Heart left ventricle (tissue), 13 donors: ENCODE measurements around the gene ZNF69.

Source experiments
- POLR2A ChIP-seq, 2 donors: fragments of 450-650 bp; IDR thresholded peaks; one replicate each; pipeline ENCODE4 v1.6.1; 2017; ENCODE audit warnings: antibody characterized with exemption in 2 of 2, mild to moderate bottlenecking in 2 of 2, moderate library complexity in 2 of 2
- TF ChIP-seq, protein P1 (sequence below), 12 donors: fragments of 200-600 bp; sonication (generic) in 4 of 12; IDR thresholded peaks; one replicate each; pipeline versions ENCODE4 v1.5.0 to v1.8.0; 2018 to 2022; ENCODE audit warnings: antibody characterized with exemption in 12 of 12, mild to moderate bottlenecking in 5 of 12
- donor health status: ischemic (EF 13 %, LVEDD 7.1; RV severe dilation, severe dysfunction).
- donor health status: DM: no; HTN: yes; CAD: no.
- donor health status: DM: no; HTN: no; CAD: no.
- donor health status: ischemic (EF 25% LVEDD 6.9; RV normal size, moderate dysfunction).
- donor health status: ischemic (EF 25% LVEDD 5.7; RV mildly dilated, moderate dysfunction).
- donor health status: ischemic (EF 35%, LVEDD 5.7; RV mildly dilated, moderate dysfunction).
- donor health status: nonischemic (EF 11% LVEDD 7.7; RV severe dilation, severe dysfunction).
- donor health status: DM: yes; HTN: yes; CAD: no.
- donor health status: PGD.
- donor health status: ischemic (EF 29% LVEDD 5.4; RV normal size, mild dysfunction).
- donor health status: nonischemic (EF 23%, LVEDD 6.1; RV moderate dilation, normal function).

DNA sequence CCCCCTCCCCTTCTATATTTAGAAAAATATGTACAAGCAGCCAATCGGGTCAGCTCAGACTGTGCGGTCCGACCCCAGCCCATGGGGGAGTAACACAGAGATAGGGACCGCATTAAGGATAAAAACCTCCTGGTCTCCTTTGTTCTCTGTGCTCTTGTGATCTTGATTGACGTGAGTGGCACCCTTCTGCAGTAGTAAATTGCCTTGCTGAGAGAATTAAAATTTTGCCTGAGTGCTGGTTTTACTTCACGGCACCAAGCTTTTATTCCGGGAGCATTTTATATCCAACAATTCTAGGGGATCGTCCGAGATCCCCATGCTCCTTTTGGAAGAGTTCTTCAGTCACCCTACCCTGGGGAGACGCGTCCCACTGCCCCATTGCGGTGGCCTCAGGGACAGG, 7.0 kb upstream of the ZNF69 start:
- TF ChIP-seq, protein P1, sequence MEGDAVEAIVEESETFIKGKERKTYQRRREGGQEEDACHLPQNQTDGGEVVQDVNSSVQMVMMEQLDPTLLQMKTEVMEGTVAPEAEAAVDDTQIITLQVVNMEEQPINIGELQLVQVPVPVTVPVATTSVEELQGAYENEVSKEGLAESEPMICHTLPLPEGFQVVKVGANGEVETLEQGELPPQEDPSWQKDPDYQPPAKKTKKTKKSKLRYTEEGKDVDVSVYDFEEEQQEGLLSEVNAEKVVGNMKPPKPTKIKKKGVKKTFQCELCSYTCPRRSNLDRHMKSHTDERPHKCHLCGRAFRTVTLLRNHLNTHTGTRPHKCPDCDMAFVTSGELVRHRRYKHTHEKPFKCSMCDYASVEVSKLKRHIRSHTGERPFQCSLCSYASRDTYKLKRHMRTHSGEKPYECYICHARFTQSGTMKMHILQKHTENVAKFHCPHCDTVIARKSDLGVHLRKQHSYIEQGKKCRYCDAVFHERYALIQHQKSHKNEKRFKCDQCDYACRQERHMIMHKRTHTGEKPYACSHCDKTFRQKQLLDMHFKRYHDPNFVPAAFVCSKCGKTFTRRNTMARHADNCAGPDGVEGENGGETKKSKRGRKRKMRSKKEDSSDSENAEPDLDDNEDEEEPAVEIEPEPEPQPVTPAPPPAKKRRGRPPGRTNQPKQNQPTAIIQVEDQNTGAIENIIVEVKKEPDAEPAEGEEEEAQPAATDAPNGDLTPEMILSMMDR (IDR thresholded peaks at IDR 0.05): no peak
- no peak for TF ChIP-seq POLR2A (IDR thresholded peaks at IDR 0.05)
